ENCODE data around the gene SPATA20.

SPATA20 gene

DNA sequence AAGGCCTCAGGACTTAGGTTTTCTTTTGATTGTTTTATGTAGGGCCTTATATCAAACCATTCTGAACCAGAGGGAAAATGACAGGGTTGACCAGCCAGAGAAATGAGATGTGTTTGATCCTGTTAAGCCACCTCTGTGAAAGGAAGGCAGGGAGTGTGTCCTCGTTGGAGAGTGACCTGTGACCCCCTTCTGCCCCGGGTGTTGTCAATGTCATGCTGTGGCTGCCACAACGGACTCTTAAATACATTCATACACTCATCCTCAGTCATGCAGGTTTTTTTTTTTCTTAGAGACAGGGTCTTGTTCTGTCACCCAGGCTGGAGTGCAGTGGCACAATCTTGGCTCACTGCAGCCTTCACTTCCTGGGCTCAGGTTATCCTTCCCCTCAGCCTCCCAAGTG, 32.6 kb upstream of the SPATA20 start:
- no peak overlapping the region for H3K4me3 ChIP-seq (ENCODE audit: low read length)
- TF ChIP-seq ZNF274 (IDR thresholded peaks at IDR 0.05; ENCODE audit: low read depth, low read length), result no peak

DNA sequence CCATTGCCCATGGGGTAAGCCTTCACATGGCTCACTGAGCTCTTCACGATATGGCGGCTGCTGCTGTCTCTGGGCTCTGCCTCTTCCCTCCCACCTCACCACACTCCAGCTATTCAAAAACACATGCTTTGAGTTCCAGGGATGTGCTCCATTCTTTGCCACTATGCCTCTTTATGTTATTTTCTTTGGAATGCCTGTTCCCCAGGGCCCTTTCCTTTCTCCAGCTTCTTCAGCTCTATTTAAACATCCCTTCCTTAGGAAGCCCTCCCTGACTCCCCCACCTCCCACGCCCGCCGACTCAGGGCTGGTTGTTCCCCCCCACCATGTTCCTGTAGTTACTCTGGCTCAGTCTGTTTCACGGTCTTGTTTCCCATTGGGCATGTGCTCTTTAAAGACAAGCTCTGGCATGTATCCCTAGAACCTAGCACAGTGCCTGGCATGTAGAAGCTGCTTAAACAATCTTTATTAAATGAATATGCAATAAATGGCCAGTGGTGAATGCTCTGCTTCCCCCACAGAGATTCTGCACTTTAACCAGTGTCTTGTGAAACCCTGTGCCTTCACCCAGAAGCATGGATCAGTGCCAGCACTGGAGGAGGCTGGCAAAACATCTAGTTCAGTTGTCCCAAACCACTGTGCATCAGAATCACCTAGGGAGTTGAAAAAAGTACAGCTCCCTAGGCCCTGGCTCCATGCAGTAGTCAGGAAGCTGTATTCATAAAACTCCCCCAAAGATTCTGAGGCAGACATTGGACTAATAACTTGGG, 31.9 kb upstream of the SPATA20 start:
- TF ChIP-seq ZNF274 (IDR thresholded peaks at IDR 0.05; ENCODE audit: low read depth, low read length), result no peak
- H3K4me3 ChIP-seq (ENCODE audit: low read length), result no peak overlapping the region

DNA sequence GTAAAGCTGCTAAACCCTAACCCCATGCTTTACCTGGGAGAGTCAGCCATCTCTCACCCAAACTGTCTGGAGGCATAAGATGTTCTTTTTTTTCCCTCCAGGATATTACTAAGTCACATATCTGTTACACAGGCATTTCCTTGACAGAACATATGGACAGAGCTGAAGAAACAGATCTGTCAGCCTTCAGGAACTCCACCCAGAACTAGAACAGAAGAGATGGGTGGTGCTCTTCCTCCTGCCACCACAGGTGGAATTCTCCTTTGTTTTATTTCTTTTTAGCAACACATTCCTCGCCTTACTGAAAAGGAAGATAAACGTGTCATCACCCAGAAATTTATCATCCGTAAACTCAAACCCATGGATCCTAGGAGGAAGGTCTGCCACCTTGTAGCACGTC, 30.0 kb upstream of the SPATA20 start:
- no peak overlapping the region for H3K4me3 ChIP-seq (ENCODE audit: low read length)
- TF ChIP-seq ZNF274 (IDR thresholded peaks at IDR 0.05; ENCODE audit: low read depth, low read length), result no peak

DNA sequence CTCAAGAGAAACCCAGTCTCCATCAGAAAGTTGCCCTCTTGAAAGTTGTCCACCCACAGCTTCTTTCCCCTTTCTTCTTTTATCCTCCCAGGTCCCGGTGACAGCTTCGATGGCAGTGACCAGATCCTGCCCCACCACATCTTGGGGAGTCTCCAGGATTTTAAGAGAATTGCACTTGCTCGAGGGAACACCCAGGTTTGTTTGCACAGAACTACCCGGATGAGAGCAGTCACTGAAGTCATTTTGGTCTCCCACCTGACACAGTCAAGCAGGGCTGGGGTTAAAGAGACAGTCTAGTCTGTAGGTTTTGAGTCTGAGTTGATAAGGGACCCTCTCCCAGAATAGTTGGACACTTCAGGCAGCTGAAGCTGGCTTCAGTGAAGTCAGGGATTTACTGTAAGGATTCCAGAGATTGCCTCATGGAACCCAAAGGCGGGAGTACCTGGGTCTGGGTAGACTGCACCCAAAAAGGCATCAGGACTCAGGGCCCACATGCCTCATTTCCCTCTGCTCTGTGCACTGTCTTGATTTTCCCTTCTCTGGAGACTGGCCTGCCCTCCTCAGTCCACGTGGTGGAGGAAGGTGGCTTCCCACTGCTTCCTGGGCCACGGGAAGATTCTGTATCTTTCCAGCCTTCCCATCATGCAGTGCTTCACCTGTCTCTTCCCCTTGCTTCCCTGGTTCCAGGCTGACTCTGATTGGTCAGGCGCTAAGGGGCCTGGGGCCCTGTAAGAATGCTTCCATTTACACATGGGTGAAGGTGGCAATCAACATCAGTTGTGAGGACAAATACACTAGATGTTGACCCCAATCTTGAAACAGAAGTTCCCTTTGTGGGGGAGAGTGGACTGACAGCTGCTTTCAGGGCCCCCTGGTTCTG, 29.2 kb upstream of the SPATA20 start:
- no peak overlapping the region for H3K4me3 ChIP-seq (ENCODE audit: low read length)
- no peak for TF ChIP-seq ZNF274 (IDR thresholded peaks at IDR 0.05; ENCODE audit: low read depth, low read length)

DNA sequence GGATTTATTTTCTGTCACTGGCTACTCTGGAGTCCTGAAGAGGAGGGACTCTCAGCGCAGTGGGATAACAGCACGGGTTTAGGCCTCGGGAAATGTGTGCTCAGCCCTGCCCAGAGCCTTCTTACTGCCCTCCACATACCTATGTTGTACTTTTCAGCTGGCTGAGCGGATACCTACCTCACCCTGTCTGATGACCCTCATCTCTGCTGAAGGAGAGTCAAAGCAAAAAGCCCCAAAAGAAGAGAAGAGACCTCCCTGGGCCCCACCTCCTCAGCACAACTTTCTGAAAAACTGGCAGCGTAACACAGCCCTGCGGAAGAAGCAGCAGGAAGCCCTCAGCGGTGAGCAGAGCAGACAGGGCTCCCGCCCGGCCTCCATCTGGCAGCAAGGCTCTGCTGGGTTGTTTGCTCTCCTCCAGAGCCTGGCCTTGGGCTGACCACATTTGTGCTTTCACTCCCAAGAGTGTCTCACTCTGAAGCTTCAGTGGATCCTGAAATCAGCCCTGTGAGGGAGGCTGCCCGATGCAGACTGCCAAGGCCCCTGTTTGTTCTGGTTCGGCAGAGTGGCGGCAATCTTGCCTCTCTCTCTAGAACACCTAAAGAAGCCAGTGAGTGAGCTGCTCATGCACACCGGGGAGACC, 28.5 kb upstream of the SPATA20 start:
- no peak overlapping the region for H3K4me3 ChIP-seq (ENCODE audit: low read length)
- TF ChIP-seq ZNF274 (IDR thresholded peaks at IDR 0.05; ENCODE audit: low read depth, low read length), result no peak

DNA sequence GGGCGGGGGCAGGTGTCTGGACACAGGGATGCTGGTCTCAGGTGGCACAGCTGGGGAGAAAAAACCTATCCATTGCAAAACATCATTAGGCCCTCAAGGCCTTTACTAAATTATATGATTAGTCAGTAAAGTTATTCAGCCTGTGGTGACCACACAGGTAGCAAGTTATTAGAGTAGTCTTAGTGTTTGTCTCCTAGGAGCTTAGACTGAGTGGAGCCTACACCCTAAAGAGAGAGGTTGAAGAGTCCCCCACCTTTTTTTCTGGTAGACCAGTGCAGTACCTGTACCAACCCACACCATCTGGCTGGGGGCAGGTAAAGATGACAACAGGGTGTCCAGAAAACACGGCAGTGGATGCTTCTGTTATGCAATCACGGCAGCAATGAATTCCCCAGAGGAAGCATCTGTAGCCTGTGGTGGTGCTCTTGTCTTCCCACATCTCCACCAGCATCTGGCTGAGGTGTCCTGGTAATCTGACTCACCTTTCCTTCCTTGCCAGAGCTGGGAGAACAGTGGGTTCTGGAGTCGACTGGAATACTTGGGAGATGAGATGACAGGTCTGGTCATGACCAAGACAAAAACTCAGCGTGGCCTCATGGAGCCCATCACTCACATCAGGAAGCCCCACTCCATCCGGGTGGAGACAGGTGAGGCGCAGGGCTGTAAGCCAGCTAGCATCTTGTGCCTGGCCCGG, 27.7 kb upstream of the SPATA20 start:
- no peak overlapping the region for H3K4me3 ChIP-seq (ENCODE audit: low read length)

DNA sequence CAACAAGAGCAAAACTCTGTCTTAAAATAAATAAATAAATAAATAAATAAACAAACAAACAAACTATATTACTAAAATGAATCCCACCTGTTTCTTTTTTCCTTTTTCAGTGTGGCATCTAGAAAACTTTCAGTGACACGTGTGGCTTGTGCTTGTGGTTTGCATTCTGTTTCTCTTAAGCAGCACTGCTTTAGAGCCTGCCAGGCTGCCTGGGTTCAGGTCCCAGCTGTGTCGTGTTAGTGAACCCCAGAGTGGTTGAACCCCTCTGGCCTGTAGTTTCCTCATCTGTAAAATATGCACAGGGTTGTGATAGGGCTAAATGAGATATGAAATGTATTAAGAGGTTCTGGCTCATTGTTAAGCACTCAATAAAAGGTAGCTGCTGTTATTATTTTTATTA, 26.5 kb upstream of the SPATA20 start:
- H3K4me3 ChIP-seq (ENCODE audit: low read length), result no peak overlapping the region
- no peak for TF ChIP-seq ZNF274 (IDR thresholded peaks at IDR 0.05; ENCODE audit: low read depth, low read length)

More for the DNA sequence above, 27.7 kb upstream of the SPATA20 start:
- no peak for TF ChIP-seq ZNF274 (IDR thresholded peaks at IDR 0.05; ENCODE audit: low read depth, low read length)

DNA sequence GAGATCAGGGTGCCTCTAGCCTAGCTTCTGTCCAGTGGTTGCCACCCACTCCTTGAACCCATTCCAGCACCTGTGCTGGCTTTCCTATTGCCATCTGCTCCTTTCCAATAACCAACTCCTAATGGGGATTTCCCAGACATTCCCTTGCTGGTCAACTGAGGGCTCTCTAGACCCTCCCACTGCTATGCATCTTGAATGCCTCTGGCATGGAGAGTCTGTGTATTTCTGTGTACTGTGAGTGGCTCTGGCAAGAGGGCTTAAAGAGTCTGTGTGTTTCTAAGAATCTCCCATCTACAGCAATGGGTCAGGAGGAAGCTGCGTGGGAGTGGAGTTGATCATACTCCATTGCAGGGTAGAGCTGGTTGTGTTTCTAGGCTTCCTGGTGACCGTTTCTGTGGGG, 25.5 kb upstream of the SPATA20 start:
- H3K4me3 ChIP-seq (ENCODE audit: low read length), result no peak overlapping the region
- TF ChIP-seq ZNF274 (IDR thresholded peaks at IDR 0.05; ENCODE audit: low read depth, low read length), result no peak

DNA sequence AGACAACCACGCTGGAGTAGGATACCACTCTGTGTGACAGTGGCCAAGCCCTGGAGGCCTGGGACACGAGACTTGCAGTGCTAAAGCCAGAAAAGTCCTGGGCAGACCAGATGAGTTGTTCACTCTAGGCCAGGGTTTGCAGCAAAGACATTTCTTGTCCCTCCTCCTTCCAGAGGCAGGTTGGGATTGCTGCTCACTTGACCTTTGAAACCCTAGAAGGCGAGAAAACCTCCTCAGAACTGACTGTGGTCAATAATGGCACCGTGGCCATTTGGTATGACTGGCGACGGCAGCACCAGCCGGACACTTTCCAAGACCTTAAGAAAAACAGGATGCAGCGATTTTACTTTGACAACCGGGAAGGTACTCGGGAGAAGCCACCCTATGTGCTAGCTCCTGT, 24.2 kb upstream of the SPATA20 start:
- no peak for TF ChIP-seq ZNF274 (IDR thresholded peaks at IDR 0.05; ENCODE audit: low read depth, low read length)
- H3K4me3 ChIP-seq (ENCODE audit: low read length), result no peak overlapping the region

DNA sequence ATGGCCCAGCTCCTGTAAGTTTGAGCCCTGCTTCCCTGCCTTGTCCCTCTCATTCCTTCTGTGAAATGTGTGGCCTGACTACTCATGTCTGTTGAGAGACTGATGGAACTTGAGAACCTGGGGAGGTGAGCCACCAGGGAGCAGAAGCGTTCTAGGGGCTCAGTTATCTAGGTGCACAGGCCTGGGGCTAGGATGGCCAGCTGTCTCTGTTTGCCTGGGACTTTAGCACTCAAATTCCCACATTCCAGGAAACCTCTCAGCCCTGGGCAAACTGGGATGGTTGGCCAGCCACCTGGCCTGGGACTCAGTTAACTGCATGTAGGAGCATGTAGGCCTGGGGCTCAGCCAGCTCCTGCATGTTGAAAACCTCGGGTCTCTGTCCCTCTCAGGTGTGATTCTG, 23.8 kb upstream of the SPATA20 start:
- H3K4me3 ChIP-seq (ENCODE audit: low read length), result no peak overlapping the region
- TF ChIP-seq ZNF274 (IDR thresholded peaks at IDR 0.05; ENCODE audit: low read depth, low read length), result no peak

DNA sequence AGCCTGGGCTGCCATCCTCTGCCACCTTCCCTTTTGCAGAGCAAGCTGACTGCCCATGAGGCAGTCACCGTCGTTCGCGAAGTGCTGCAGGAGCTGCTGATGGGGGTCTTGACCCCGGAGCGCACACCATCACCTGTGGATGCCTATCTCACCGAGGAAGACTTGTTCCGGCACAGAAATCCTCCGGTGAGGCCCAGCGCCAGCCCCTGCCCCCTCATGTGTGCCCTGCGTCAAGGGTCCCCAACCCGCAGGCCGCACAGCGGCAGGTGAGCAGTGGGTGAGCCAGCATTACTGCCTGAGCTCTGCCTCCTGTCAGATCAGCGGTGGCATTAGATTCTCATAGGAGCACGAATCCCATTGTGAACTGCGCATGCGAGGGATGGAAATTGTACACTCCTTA, 22.1 kb upstream of the SPATA20 start:
- no peak overlapping the region for H3K4me3 ChIP-seq (ENCODE audit: low read length)
- TF ChIP-seq ZNF274 (IDR thresholded peaks at IDR 0.05; ENCODE audit: low read depth, low read length), result no peak

DNA sequence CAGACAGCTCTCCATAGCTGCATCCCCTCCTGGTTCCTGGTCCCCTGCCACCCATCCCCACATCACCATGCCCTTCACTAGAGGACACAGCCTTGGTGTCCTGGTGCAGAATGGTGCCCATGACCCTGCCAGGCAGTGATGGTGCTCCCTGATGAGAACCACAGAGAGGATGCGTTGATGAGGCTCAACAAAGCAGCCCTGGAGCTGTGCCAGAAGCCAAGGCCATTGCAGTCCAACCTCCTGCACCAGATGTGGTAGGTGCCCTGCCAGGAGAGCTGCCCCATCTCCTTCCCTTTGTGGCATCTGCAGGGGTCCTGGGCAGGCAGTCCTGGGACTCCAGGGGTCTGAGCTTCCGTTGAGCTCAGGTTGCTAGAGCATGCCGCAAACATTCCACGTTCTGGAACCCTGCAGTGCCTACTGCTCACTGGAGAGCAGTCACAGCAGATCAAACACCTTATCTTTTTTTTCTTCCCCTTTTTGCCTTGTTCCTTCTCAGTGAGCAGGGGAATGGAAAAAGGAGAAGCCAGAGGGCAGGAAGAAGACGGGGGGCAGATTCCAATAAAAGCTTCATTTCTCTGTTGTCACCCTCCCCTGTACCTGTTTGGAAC, 19.7 kb upstream of the SPATA20 start:
- H3K4me3 ChIP-seq (ENCODE audit: low read length), result no peak overlapping the region
- TF ChIP-seq ZNF274 (IDR thresholded peaks at IDR 0.05; ENCODE audit: low read depth, low read length), result no peak

DNA sequence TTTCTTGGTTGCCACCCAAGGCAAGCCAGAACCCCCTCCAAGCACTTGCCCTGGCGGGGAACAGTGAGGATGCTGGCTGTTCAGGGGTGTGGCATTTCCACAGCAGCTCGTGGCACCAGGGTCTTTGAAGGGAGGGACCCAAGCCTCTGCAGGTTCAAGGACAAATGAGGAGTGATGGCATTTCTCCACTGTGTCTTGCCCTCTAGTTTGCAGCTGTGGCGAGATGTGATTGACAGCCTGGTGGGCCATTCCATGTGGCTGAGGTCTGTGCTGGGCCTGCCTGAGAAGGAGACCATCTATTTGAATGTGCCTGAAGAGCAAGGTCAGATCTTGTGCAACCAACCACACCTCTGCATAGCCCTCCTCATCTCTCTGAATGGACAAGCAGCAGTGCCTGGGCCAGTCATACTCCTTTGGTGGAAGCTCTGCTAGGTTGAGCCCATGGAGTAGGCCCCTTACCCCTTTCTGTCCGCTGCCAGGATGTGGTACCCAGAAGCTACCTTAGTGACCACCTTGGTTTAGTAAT, 19.0 kb upstream of the SPATA20 start:
- no peak overlapping the region for H3K4me3 ChIP-seq (ENCODE audit: low read length)
- no peak for TF ChIP-seq ZNF274 (IDR thresholded peaks at IDR 0.05; ENCODE audit: low read depth, low read length)

All from GM08714 (cell line).